CD1c-positive myeloid dendritic cell (primary cell): ENCODE results near the gene PRKACA.
"Not testable (repeated sequence)": the region's sequence is repeated elsewhere in the genome, so short reads cannot be mapped to it uniquely, and the experiment has no call there.

Source experiments
- DNase-seq: peaks from one replicate; pipeline ENCODE4 v3.0.0-alpha.2; 2016; ENCODE audit errors: extremely low spot score

The PRKACA gene

GRCh38 chr19:14070268-14071050 is 47.1 kb downstream of the PRKACA start:
- DNase-seq, result no peak

- no peak for DNase-seq
These were observed 51.4 kb downstream of the PRKACA start for GRCh38 chr19:14066134-14066533.

GRCh38 chr19:14063105-14063504 is 54.5 kb downstream of the PRKACA start:
- DNase-seq, result peak; percentile 46

GRCh38 chr19:14062558-14062855 is 55.1 kb downstream of the PRKACA start:
- no peak for DNase-seq

- DNase-seq, result no peak
These were observed 55.6 kb downstream of the PRKACA start, which contains the start of gene PALM3 for GRCh38 chr19:14061751-14062557. Gene PALM3, minus strand, starts transcription at chr19:14062076. Its CDS starts 96 bp downstream, at chr19:14061980.

GRCh38 chr19:14061081-14061749 is 56.3 kb downstream of the PRKACA start:
- DNase-seq, result no peak

- no peak for DNase-seq
These were observed 57.9 kb downstream of the PRKACA start for GRCh38 chr19:14059652-14060155.

- DNase-seq, result peak; percentile 42
These were observed 58.5 kb downstream of the PRKACA start for GRCh38 chr19:14059093-14059480.

- DNase-seq, result no peak
These were observed 59.1 kb downstream of the PRKACA start for GRCh38 chr19:14058182-14059092.

- DNase-seq, result no peak
These were observed 60.7 kb downstream of the PRKACA start for GRCh38 chr19:14056741-14057356.

- DNase-seq, result no peak
These were observed 61.4 kb downstream of the PRKACA start for GRCh38 chr19:14056069-14056666.

- no peak for DNase-seq
These were observed 62.2 kb downstream of the PRKACA start for GRCh38 chr19:14055396-14055795.

GRCh38 chr19:14054721-14055120 is 62.8 kb downstream of the PRKACA start:
- DNase-seq, result no peak

GRCh38 chr19:14054099-14054498 is 63.5 kb downstream of the PRKACA start:
- DNase-seq, result no peak

- DNase-seq, result no peak
These were observed 64.1 kb downstream of the PRKACA start for GRCh38 chr19:14053500-14053899.

- no peak for DNase-seq
These were observed 64.5 kb downstream of the PRKACA start for GRCh38 chr19:14053032-14053431.

- DNase-seq, result no peak
These were observed 65.1 kb downstream of the PRKACA start for GRCh38 chr19:14052470-14052869.

GRCh38 chr19:14051980-14052379 is 65.6 kb downstream of the PRKACA start:
- no peak for DNase-seq

GRCh38 chr19:14050961-14051360 is 66.6 kb downstream of the PRKACA start:
- DNase-seq, result not testable (repeated sequence)

- DNase-seq, result no peak
These were observed 67.0 kb downstream of the PRKACA start for GRCh38 chr19:14050512-14050911.
